Loucy (cell line): ENCODE results near the gene TOM1L2.
"Not testable (repeated sequence)": the region's sequence is repeated elsewhere in the genome, so short reads cannot be mapped to it uniquely, and the experiment has no call there.

Experiments
- H2AFZ ChIP-seq: fragments of 200-600 bp; sonication (generic); 2 replicates; pipeline ENCODE4 v1.6.0; 2016; ENCODE audit warnings: antibody characterized with exemption, mild to moderate bottlenecking, low read length, moderate library complexity
- H3F3A ChIP-seq: fragments of 200-600 bp; 2 replicates; pipeline ENCODE4 v1.6.0; 2016; ENCODE audit warnings: antibody characterized with exemption, low read depth, mild to moderate bottlenecking
- H3K27me3 ChIP-seq: fragments of 200-600 bp; sonication (generic); 2 replicates; pipeline ENCODE4 v1.6.1; 2014; ENCODE audit warnings: low read length, mild to moderate bottlenecking; ENCODE audit not compliant: insufficient read depth, poor library complexity, severe bottlenecking
- H3K36me3 ChIP-seq: fragments of 200-600 bp; sonication (generic); 2 replicates; pipeline ENCODE4 v1.6.1; 2016; ENCODE audit warnings: low read length; ENCODE audit not compliant: insufficient read depth
- H3K4me1 ChIP-seq: fragments of 200-600 bp; sonication (generic); 2 replicates; pipeline ENCODE4 v1.5.1; 2014; ENCODE audit warnings: low read length, mild to moderate bottlenecking; ENCODE audit not compliant: insufficient read depth, poor library complexity, severe bottlenecking
- H3K4me2 ChIP-seq: fragments of 200-600 bp; sonication (generic); 2 replicates; pipeline ENCODE4 v1.6.0; 2014; ENCODE audit warnings: antibody characterized with exemption, low read length, low read depth, mild to moderate bottlenecking; ENCODE audit not compliant: poor library complexity, severe bottlenecking
- H3K4me3 ChIP-seq: fragments of 200-600 bp; sonication (generic); 2 replicates; pipeline ENCODE4 v1.5.1; 2014; ENCODE audit warnings: low read length, mild to moderate bottlenecking, mixed read lengths; ENCODE audit not compliant: poor library complexity, severe bottlenecking
- H3K79me2 ChIP-seq: fragments of 200-600 bp; sonication (generic); 2 replicates; pipeline ENCODE4 v1.6.1; 2014; ENCODE audit warnings: low read length; ENCODE audit not compliant: insufficient read depth
- H3K9ac ChIP-seq: fragments of 200-600 bp; sonication (generic); 2 replicates; pipeline ENCODE4 v1.6.0; 2014; ENCODE audit warnings: mild to moderate bottlenecking, low read depth, low read length, moderate library complexity; ENCODE audit not compliant: poor library complexity, severe bottlenecking
- H3K9me2 ChIP-seq: fragments of 200-600 bp; sonication (generic); replicated peaks from 2 replicates; pipeline ENCODE4 v1.6.1; 2016; ENCODE audit warnings: low read depth, low read length, mixed read lengths
- H3K9me3 ChIP-seq: fragments of 200-600 bp; sonication (generic); 2 replicates; pipeline ENCODE4 v1.6.1; 2014; ENCODE audit warnings: mild to moderate bottlenecking, antibody characterized with exemption, low read length, low read depth; ENCODE audit not compliant: insufficient read depth
- H4K20me1 ChIP-seq: fragments of 200-600 bp; sonication (generic); 2 replicates; pipeline ENCODE4 v1.6.0; 2014; ENCODE audit warnings: antibody characterized with exemption, low read length, mild to moderate bottlenecking; ENCODE audit not compliant: insufficient read depth, poor library complexity, severe bottlenecking
- CTCF ChIP-seq: fragments of 200-600 bp; sonication (generic); conservative IDR thresholded peaks from 2 replicates; pipeline ENCODE4 v1.5.1; 2014; ENCODE audit warnings: mild to moderate bottlenecking, antibody characterized with exemption, low read length
- EZH2phosphoT487 ChIP-seq: fragments of 200-600 bp; IDR thresholded peaks from 2 replicates; pipeline ENCODE4 v1.6.1; 2018; ENCODE audit warnings: antibody characterized with exemption, mild to moderate bottlenecking, moderate library complexity, borderline replicate concordance

The TOM1L2 gene

GRCh38 chr17:17999364-18000029 is 27.3 kb upstream of the TOM1L2 start:
- no peak overlapping the region for H3K4me3 ChIP-seq
- no peak for TF ChIP-seq EZH2phosphoT487
- TF ChIP-seq CTCF, result no peak
- no peaks in the 10 kb centered on the region for H3F3A ChIP-seq
- H3K9me2 ChIP-seq, result no peaks in the 10 kb centered on the region
- no peaks in the 10 kb centered on the region for H3K9me3 ChIP-seq
- no peaks in the 10 kb centered on the region for H3K4me1 ChIP-seq
- no peak overlapping the region for H3K4me2 ChIP-seq
- H3K9ac ChIP-seq, result no peak overlapping the region
- no peak overlapping the region for H2AFZ ChIP-seq
- no peaks in the 10 kb centered on the region for H4K20me1 ChIP-seq
- H3K36me3 ChIP-seq, result no peaks in the 10 kb centered on the region
- H3K79me2 ChIP-seq, result no peaks in the 10 kb centered on the region
- H3K27me3 ChIP-seq, result no peaks in the 10 kb centered on the region

GRCh38 chr17:17998934-17999333 is 26.7 kb upstream of the TOM1L2 start:
- no peak overlapping the region for H3K4me3 ChIP-seq
- TF ChIP-seq CTCF, result no peak
- TF ChIP-seq EZH2phosphoT487, result no peak
- H3K9me2 ChIP-seq, result no peaks in the 10 kb centered on the region
- no peaks in the 10 kb centered on the region for H3K79me2 ChIP-seq
- no peaks in the 10 kb centered on the region for H3K4me1 ChIP-seq
- no peaks in the 10 kb centered on the region for H3F3A ChIP-seq
- no peaks in the 10 kb centered on the region for H3K9me3 ChIP-seq
- H3K9ac ChIP-seq, result no peak overlapping the region
- no peak overlapping the region for H3K4me2 ChIP-seq
- H3K27me3 ChIP-seq, result no peaks in the 10 kb centered on the region
- no peaks in the 10 kb centered on the region for H4K20me1 ChIP-seq
- no peaks in the 10 kb centered on the region for H3K36me3 ChIP-seq
- H2AFZ ChIP-seq, result no peak overlapping the region

GRCh38 chr17:17995887-17996286 is 23.7 kb upstream of the TOM1L2 start:
- not testable (repeated sequence) for H4K20me1 ChIP-seq, H3K9me3 ChIP-seq, H2AFZ ChIP-seq

GRCh38 chr17:17994271-17995069 is 22.3 kb upstream of the TOM1L2 start:
- Histone ChIP-seq H3K36me3 (no peaks in the 10 kb centered on the region), H4K20me1 (no peaks in the 10 kb centered on the region), H3K4me2 (no peak overlapping the region), H3F3A (no peaks in the 10 kb centered on the region), H2AFZ (no peak overlapping the region), H3K9me2 (no peaks in the 10 kb centered on the region), H3K9ac (no peak overlapping the region), H3K4me3 (no peak overlapping the region), H3K79me2 (no peaks in the 10 kb centered on the region), H3K4me1 (no peaks in the 10 kb centered on the region), H3K9me3 (no peaks in the 10 kb centered on the region), H3K27me3 (no peaks in the 10 kb centered on the region)
- no peak for TF ChIP-seq EZH2phosphoT487
- TF ChIP-seq CTCF, result peak; percentile 51

More at GRCh38 chr17:17995887-17996286, 23.7 kb upstream of the TOM1L2 start:
- not testable (repeated sequence) for H3K36me3 ChIP-seq, H3K4me1 ChIP-seq, H3F3A ChIP-seq, H3K9me2 ChIP-seq, H3K27me3 ChIP-seq, H3K4me3 ChIP-seq, H3K9ac ChIP-seq, H3K79me2 ChIP-seq, H3K4me2 ChIP-seq
